Fibroblast of peridontal ligament (primary cell): Measurements from ENCODE around the gene SIGLEC9.

ENCODE experiments used
- DNase-seq: peaks from one replicate; pipeline ENCODE4 v3.0.0-alpha.2; 2010; ENCODE audit errors: extremely low read depth

SIGLEC9 gene

DNA sequence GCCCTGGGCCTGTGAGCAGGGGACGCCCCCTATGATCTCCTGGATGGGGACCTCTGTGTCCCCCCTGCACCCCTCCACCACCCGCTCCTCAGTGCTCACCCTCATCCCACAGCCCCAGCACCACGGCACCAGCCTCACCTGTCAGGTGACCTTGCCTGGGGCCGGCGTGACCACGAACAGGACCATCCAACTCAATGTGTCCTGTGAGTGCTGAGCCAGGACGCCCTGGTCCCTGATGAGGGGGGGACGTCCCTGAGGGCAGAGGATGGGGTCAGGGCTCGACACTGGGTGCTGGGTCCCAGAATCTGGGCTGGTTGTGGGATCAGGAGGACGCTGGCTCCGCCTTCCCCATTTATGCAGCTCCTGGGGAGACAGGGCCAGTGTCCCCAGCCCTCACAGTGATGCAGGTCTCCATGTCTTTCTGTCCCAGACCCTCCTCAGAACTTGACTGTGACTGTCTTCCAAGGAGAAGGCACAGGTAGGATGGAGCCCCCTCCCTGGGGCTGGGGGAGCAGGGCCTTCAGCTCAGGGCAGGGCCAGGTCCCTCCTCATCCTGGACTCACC lies 19.9 kb downstream of the SIGLEC9 start:
- DNase-seq = no peak

DNA sequence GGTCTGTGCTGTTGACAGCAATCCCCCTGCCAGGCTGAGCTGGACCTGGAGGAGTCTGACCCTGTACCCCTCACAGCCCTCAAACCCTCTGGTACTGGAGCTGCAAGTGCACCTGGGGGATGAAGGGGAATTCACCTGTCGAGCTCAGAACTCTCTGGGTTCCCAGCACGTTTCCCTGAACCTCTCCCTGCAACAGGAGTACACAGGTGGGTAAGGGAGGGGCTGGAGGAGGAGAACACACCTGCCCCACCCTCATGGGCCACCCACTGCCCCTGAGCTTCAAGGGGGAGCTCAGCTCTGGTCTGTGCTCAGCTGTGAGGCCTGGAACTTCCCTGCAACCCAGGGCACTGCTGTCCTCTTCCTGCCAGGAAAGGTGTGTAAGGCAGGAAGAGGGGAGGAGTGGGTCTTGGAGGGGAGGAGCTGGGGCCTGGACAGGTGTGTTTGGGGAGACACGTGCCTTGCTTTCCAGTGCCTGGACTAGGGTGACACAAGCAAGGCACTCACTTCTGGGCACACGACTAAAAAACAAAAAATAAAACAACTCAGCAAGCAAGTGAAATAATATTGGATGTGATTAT lies 21.3 kb downstream of the SIGLEC9 start:
- no peak for DNase-seq

DNA sequence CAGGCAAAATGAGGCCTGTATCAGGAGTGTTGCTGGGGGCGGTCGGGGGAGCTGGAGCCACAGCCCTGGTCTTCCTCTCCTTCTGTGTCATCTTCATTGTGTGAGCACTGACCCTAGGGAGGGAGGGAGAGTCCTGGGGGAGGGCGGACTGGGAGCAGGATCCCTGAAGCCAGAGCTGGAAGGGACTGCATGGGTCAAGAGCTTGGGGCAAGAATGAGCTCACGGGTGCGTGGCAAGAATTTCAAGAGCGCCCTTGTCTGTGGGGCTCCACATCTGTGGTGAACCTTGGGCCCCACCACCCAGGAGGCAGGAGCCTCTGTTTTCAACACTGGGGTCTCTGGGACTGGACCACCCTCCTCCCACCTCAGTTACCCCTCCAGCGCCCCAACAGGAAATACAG lies 22.0 kb downstream of the SIGLEC9 start:
- no peak for DNase-seq

DNA sequence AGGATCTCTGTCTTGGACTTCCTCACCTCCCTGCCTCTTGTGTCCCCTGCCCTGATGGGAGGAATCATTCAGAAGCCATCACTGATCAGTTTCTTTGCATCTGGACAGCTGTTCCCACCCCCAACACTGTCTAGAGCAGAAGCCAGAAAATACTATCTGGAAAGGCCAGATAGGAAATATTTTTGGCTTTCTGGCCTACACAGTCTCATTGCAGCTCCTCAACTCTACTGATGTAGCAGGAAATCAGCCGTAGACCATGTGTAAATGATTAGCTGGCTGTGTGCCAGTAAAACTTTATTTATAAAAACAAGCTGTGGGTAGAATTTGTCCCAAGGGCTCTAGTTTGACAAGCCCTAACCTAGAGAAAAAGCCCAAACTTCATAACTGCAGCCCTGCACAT lies 23.0 kb downstream of the SIGLEC9 start:
- no peak for DNase-seq

DNA sequence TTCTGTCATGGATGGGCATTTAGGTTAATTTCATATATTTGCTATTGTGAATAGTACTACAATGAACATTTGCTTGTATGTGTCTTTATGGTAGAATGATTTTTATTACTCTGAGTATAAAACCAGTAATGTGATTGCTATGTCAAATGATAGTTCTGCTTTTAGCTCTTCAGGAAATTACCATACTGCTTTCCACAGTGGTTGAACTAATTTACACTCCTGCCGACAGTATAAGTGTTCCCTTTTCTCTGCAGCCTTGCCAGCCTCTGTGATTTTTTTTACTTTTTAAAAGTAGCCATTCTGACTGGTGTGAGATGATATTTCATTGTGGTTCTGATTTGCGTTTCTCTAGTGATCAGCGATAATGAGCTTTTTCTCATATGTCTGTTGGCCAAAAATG lies 23.9 kb downstream of the SIGLEC9 start:
- no peak for DNase-seq

DNA sequence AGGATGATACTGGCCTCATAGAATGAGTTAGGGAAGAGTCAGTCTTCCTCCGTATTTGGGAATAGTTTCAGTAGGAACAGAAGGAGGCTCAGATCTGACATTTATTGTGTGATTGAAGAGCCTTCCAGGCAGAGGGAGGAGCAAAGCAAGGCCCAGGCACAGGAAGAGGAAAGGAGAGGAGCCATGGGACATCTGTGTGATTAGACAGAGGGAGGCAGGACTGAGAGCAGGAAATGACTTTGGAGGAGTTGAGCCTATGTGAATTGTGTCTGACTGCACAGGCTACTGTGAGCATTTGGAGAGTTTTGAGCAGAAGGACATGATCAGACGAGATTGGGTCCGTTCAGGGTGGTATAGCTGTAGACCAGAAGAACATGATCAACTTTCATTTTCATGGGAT lies 25.9 kb downstream of the SIGLEC9 start:
- DNase-seq = no peak

DNA sequence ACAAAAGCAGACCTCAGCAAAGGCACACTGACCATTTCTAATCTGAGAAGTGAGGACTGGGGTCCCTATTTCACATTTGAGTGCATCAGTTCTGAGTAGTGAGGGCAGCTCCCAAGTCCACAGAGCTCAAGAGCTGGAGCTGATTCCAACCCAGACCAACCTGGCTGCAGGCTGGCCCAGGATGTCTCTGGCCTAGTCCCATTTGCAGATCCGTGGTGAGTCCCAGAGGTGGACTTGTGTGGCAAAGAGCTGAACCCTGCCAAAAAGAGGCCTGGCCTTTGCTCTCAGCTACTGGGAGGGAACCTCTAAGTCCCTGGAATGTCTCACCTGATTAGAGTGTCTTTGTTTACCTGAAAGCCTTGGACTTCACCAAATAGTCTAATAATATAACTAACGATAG lies 32.0 kb downstream of the SIGLEC9 start:
- DNase-seq = no peak

DNA sequence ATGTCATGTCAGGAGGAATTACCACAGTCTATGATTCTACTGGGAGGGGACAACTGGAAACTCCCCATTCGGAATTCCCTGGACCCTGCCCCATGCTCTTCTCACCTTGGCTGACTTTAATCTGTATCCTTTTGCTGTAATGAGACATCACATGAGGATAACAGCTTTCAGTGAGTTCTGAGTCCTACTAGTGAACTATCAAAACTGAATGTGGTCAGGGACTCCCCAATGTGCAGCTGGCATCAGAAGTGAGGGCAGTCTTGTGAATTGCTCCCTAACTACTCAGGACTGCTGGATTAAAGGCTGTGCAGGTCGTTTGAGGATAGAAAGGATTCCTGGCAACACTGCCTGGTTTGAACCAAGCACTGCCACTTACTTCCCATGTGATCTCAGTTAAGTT lies 32.6 kb downstream of the SIGLEC9 start:
- no peak for DNase-seq

DNA sequence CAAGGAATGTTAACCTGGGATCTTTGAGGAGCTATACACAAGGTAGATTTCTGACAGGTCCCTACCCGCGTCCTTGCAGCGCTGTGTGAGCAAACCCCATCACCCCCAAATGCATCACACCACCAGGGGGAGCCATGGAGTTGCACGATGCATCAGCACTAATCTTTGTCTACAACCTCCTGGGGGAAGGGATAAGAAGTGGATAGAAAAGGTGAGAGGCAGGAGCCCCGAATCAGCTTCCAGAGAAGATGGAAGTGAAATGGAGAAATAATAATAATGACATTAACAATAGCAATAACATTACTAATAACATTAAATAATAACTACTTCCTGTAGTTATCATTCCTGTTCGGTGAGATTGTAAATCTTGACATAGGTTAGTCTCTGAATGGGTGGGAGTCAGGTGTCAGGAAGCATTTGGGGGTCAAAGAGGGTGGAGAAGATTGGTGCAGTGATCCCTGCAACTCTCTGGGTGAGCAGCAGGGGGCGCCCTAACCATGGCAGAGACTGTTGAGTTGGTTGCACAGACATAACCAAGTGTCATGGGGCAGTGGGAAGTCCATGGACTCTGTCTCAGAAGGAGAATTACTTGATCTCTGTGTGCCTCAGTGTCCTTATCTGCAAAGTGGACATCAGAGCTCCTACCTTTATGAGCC lies 33.9 kb downstream of the SIGLEC9 start:
- DNase-seq = peak; percentile 3

DNA sequence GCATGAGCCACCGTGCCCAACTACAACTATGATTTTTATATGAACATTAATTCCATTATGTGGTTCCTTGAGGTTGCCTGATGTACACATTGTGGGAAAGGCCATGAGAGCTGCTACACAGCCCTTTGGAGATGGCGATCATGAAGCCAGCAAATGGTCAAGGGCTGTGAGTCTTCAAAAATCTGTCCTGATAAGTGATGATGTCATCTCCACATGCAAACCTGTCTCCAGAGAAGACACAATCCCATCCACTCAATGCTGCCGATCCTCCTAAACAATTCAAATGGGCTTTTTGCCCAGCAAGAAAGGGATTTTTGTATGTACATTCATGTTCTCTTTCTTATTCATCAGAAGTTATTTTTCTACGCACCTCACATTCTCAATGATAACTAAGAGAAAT lies 35.0 kb downstream of the SIGLEC9 start:
- no peak for DNase-seq

DNA sequence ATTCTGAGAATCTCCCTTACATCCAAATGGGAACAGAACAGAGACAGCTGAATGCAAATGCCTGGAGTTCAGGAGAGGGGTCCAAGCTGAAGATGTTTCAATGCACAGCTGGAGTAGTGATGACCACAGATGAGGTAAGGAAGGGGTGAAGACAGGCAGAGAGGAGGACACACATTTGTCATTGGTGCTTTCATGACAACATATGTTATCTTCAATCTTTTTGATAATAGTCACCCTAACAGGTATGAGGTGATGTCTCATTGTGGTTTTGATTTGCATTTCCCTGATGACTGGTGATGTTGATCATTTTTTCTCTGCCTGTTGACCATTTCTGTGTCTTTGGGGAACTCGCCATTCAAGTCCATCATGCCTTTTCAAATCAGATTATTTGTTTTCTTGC lies 36.6 kb downstream of the SIGLEC9 start:
- no peak for DNase-seq

DNA sequence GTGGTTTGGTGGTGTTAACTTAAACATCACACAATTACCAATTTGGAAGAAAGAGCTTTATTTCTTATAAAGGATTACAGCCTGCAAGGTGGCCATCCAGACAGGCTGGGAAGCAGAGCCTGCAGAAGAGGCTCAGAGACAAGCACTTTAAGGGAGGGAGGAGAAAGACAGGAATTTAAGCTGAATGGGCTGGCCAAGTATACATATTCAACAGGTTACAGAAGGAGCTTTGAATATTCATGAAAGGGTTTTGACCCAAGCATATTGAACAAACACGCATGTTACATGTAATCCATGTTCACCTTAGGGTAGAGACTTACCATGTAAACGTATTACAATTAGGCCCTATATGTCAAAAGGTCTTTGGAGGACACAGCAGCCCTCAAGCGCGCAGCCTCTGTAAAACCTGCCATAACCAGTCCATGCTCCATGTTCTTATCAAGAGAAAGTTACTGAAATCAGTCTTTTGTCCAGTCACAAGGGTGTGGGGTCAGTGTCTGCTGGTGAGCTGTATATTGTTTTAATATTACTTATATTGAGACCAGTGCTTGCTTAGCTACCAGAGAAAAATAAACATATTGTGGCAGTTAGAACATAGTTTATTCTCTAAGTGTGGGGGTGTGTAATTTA lies 37.3 kb downstream of the SIGLEC9 start:
- DNase-seq = no peak

DNA sequence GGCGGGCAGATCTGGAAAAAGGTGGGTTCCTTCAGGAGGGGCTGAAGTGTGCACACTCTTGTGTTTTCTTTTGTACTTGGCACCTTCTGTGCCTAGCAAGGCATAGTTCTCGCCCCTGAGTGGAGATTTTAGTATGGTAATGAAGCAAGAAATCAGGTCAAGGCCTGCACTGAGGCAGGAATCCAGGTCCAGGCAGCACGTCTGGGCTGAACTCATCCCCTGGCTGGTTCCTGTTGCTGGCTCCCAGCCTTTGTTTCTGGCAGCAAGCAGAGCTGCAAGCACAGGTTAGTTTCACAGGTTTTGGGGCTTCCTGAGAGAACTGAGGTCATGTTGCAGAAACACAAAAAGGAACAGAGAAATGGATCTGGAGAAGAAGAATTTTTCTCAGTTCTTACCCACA lies 38.6 kb downstream of the SIGLEC9 start:
- DNase-seq = no peak

DNA sequence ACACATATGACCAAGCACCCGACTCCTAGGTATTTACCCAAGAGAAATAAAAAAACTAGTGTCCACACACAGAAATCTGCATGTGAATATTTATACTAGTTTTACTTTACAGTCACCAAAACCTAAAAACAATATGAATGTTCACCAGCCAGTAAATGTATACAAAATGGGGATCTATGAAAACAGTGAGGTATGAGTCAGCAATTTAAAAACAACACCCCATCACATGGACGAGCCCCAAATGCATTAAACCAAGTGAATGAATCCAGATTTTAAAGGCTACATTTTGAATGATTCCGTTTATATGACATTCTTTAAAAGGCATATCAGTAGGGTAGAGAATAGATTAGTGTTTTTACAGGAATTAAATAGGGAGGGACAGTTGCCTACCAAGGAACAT lies 39.5 kb downstream of the SIGLEC9 start:
- no peak for DNase-seq

DNA sequence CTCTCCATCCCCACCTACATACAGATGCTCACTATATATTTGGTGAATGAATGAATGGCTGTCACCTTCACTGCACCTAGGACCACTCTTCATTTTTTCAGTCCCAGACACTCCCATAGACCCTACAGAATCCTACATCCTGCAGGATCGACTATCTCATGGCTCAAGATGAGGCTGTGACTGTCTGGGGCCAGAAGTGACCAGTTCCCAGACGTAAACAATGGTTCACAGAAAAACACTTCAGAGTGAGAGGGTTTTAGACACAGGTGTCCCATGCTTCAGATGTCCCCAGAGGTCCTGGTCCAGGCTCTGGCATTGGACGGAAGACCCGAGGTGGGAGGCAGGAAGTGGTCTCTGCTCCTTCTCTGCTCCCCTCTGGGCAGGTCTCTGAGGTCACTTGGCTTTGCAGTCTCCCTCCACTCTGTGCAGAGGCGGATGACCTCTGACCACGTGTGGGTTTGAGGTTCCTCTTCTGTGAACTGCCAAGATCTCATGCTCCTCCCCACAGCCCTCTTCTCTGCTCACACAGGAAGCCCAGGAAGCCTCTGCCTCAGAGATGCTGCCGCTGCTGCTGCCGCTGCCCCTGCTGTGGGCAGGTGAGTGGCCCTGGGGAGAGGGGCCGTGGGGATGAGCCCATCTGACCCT lies 42.3 kb downstream of the SIGLEC9 start:
- DNase-seq = no peak

DNA sequence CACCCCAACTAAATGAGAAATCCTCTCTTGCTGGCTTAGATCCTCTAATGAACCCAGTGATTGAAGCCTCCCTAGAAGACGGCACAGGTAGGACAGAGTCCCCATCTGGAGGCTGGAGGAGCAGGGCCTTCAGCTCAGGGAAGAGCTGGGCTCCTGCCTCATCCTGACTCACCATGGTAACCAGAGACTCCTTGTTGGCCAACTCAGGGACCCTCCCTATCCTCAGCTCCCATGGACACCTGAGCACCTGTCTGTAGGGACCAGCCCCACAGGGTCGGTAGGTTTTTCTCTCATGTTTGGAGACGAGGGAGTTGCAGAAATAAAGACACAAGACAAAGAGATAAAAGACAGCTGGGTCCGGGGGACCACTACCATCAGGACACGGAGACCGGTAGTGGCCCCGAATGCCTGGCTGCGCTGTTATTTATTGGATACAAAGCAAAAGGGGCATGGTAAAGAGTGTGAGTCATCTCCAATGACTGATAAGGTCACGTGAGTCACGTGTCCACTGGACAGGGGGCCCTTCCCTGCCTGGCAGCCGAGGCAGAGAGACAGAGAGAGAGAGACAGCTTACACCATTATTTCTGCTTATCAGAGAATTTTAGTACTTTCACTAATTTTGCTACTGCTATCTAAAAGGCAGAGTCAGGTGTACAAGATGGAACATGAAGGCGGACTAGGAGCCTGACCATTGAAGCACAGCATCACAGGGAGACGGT lies 44.0 kb downstream of the SIGLEC9 start:
- no peak for DNase-seq

DNA sequence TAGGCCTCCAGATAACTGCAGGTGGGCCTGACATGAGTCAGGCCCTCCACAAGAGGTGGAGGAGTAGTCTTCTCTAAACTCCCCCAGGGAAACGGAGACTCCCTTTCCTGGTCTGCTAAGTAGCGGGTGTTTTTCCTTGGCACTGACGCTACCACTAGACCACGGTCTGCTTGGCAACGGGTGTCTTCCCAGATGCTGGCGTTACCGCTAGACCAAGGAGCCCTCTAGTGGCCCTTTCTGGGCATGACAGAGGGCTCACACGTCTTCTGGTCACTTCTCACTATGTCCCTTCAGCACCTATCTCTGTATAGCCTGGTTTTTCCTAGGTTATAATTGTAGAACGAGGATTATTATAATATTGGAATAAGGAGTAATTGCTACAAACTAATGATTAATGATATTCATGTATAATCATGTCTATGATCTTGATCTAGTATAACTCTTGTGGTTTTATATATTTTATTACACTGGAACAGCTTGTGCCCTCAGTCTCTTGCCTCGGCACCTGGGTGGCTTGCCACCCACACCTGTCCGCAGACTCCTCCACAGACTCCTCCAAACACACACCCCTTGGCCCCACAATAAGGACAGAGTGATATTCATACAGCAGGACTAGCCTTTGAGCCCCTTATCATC lies 44.7 kb downstream of the SIGLEC9 start:
- DNase-seq = peak; percentile 52

DNA sequence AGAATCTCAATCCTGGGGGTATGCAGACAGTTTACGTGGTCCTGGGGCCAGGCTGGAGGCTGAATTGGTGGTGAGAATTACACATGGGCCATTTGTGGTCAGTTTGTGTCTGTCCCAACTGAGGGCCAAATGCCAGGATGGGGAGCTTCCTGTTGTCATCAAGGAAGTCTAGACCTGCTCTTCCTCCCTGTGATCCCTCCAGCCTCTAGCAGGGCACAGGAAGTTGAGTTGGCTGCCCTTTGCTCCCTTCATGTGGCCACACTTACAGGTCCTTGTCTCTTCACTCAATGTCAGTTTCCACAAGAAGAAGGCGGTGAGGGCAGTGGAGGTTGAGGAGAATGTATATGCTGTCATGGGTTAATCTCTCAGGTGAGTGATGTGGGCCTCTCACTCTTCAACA lies 47.5 kb downstream of the SIGLEC9 start:
- no peak for DNase-seq

DNA sequence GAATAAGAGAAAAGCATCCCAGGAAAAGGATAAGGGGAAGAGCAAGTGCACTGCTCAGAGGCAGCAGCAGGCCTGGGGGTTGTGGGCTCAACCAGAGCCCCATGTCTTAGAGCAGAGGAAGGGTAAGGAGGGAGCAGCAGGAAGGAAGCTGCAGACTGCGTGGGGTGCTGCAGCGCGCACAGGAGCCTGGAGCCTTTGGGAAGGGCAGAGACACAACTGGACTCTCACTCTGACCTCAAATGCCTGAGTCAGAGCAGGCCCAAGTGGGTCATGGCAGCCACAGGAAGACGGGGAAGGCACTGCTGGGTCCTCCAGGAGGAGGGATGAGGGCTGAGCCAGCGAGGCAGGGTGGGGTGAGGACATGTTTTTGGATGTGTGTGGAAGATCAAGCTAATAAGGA lies 49.0 kb downstream of the SIGLEC9 start:
- DNase-seq = no peak

DNA sequence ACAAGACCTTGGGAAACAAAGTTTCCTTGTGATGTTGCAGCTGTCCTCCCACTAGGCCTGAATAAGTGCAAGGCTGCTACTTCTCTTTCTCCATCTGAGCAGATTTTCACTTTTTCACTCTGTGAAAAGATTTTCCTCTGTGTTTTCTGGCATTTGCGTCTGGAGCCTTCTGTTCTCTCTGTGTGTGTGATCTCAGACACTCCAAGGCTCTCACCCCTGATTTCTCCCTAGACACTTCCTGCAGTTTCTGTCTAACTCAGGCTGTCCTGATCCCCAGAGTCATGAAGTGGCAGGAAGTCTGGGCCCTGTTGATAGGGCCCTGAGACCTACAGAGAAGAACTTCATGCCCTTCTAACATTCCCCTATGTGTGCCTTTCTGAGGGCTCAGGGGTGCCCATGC lies 54.5 kb downstream of the SIGLEC9 start:
- no peak for DNase-seq
